HCT116 (cell line): Measurements from ENCODE around the gene WHAMM.

Experiments used
- CBX3 ChIP-seq: IDR thresholded peaks from 2 replicates; pipeline ENCODE4 v1.6.1; 2012; ENCODE audit warnings: low read depth
- CTCF ChIP-seq, 3 experiments: fragments of 200-600 bp in 1 of 3; sonication (generic) in 1 of 3; IDR thresholded peaks in 2 of 3; conservative IDR thresholded peaks in 1 of 3; 2 replicates each; pipeline ENCODE4 v1.5.1; 2012 to 2017; ENCODE audit warnings: low read depth in 2 of 3, low read length in 2 of 3, antibody characterized with exemption in 1 of 3, borderline replicate concordance in 1 of 3, control low read depth in 1 of 3, mild to moderate bottlenecking in 1 of 3, mixed read lengths in 1 of 3, mixed run types in 1 of 3, moderate library complexity in 1 of 3; ENCODE audit not compliant: insufficient read depth in 1 of 3
- EZH2 ChIP-seq: fragments of 200-600 bp; sonication (generic); IDR thresholded peaks from 2 replicates; pipeline ENCODE4 v1.6.1; 2017; ENCODE audit warnings: antibody characterized with exemption, mixed run types
- EZH2phosphoT487 ChIP-seq: fragments of 200-600 bp; IDR thresholded peaks from 2 replicates; pipeline ENCODE4 v1.6.1; 2018; ENCODE audit warnings: antibody characterized with exemption, borderline replicate concordance
- POLR2A ChIP-seq: IDR thresholded peaks from 2 replicates; pipeline ENCODE4 v1.7.0; 2011; ENCODE audit warnings: borderline replicate concordance; ENCODE audit not compliant: insufficient read depth, insufficient read length; ENCODE audit errors: extremely low read depth
- POLR2AphosphoS5 ChIP-seq: IDR thresholded peaks from 2 replicates; pipeline ENCODE4 v1.6.1; 2011; ENCODE audit warnings: mild to moderate bottlenecking, low read depth, low read length, moderate library complexity
- RAD21 ChIP-seq: IDR thresholded peaks from 2 replicates; pipeline ENCODE4 v1.6.1; 2012; ENCODE audit warnings: low read depth, mild to moderate bottlenecking
- REST ChIP-seq: IDR thresholded peaks from 2 replicates; pipeline ENCODE4 v1.6.1; 2012; ENCODE audit warnings: low read depth
- YY1 ChIP-seq: IDR thresholded peaks from 2 replicates; pipeline ENCODE4 v1.6.1; 2011; ENCODE audit warnings: low read length, low read depth, moderate library complexity, mild to moderate bottlenecking; ENCODE audit not compliant: insufficient replicate concordance; ENCODE audit errors: extremely low read depth
- ZNF274 ChIP-seq: fragments of 200-500 bp; sonication (Bioruptor generic); IDR thresholded peaks from 2 replicates; pipeline ENCODE4 v1.6.1; 2014; ENCODE audit warnings: mild to moderate bottlenecking, low read depth, low read length, inconsistent platforms

- TF ChIP-seq CTCF (IDR thresholded peaks at IDR 0.05 in 2 of 3, conservative IDR thresholded peaks at IDR 0.05 in 1 of 3; ENCODE audit: borderline replicate concordance in 1 of 3, insufficient read depth in 1 of 3, low read depth in 2 of 3, low read length in 2 of 3): no peak
- no peak for TF ChIP-seq REST
- TF ChIP-seq RAD21: no peak
- TF ChIP-seq POLR2AphosphoS5: no peak
- no peak for TF ChIP-seq CBX3
- TF ChIP-seq EZH2phosphoT487: no peak
- no peak for TF ChIP-seq EZH2
- TF ChIP-seq YY1: no peak
- no peak for TF ChIP-seq ZNF274
- no peak for TF ChIP-seq POLR2A
These were observed 66.1 kb downstream of the WHAMM start for GRCh38 chr15:82875411-82876003.
